D721Med (cell line): ENCODE results near the gene ANKRD55.

Source experiments
- DNase-seq: peaks from one replicate; pipeline ENCODE4 v3.0.0; 2011; ENCODE audit warnings: low spot score; ENCODE audit not compliant: insufficient read length
- FAIRE-seq: peaks from 2 replicates; lab custom pipeline; 2011; peaks lifted over from hg19 to GRCh38; lab: Jason Lieb, UNC
- CTCF ChIP-seq: IDR thresholded peaks from 2 replicates; pipeline ENCODE4 v1.5.1; 2012; ENCODE audit warnings: mild to moderate bottlenecking, control low read depth; ENCODE audit not compliant: insufficient read depth; ENCODE audit errors: missing control alignments

The ANKRD55 gene

GRCh38 chr5:56100439-56101176 is 132.5 kb downstream of the ANKRD55 start:
- no peak for FAIRE-seq
- TF ChIP-seq CTCF, result no peak
- no peak for DNase-seq

- DNase-seq (no peak), FAIRE-seq (no peak)
Observed at GRCh38 chr5:56099346-56099745, 133.8 kb downstream of the ANKRD55 start.

GRCh38 chr5:56097055-56097454 is 136.1 kb downstream of the ANKRD55 start:
- no peak for DNase-seq
- no peak for TF ChIP-seq CTCF
- no peak for FAIRE-seq

More at GRCh38 chr5:56099346-56099745, 133.8 kb downstream of the ANKRD55 start:
- no peak for TF ChIP-seq CTCF

GRCh38 chr5:56095579-56096102 is 137.5 kb downstream of the ANKRD55 start:
- no peak for TF ChIP-seq CTCF
- DNase-seq (no peak), FAIRE-seq (no peak)

GRCh38 chr5:56094579-56095361 is 138.4 kb downstream of the ANKRD55 start:
- DNase-seq, result no peak
- no peak for FAIRE-seq
- TF ChIP-seq CTCF, result no peak

- DNase-seq (no peak), FAIRE-seq (no peak)
- TF ChIP-seq CTCF, result no peak
Observed at GRCh38 chr5:56093970-56094369, 139.2 kb downstream of the ANKRD55 start.
